ENCODE results near the gene TUBA4B.

TUBA4B gene

DNA sequence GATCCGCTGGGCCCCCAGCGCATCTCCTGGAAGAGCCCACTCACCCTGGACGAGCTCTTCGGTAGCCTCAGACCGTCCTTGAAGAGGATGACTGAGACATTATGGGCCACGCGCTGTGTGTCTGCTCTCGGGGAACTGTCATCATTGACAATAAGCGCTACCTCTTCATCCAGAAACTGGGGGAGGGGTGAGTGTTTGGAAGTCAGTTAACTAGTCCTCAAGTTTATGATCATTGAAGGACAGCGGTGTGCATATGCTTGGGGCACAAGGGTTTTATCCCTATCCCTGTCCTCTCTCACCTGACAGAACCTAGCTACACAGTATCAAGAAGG, 7.2 kb upstream of the TUBA4B start:
- Histone ChIP-seq H3K4ac (ENCODE audit: low read depth, low read length) (peak overlapping the region; percentile 81), H3K27ac (ENCODE audit: low read depth, low read length) (peak overlapping the region; percentile 42), H3K36me3 (ENCODE audit: control insufficient read depth in 1 of 2, insufficient read depth in 2 of 2, low read length in 2 of 2) (peaks cover 8 to 13% of the 10 kb centered on the region in 2 experiments), H2BK12ac (ENCODE audit: low read length) (no peak overlapping the region), H4K8ac (ENCODE audit: low read depth, low read length) (peak overlapping the region; percentile 93), H2AK5ac (ENCODE audit: low read length) (peak overlapping the region; percentile 67), H3K4me3 (ENCODE audit: low read depth, low read length) (peak overlapping the region; percentile 96), H3K79me2 (ENCODE audit: control insufficient read depth, insufficient read depth, low read length, poor library complexity) (peaks cover 4% of the 10 kb centered on the region), H4K91ac (ENCODE audit: low read depth, low read length) (peak overlapping the region; percentile 75), H3K4me2 (ENCODE audit: low read length) (peak overlapping the region; percentile 68), H2BK120ac (ENCODE audit: insufficient read depth, low read length, poor library complexity) (peak overlapping the region; percentile 50), H3K14ac (ENCODE audit: low read length) (peak overlapping the region; percentile 81), H3K23ac (ENCODE audit: low read length) (no peak overlapping the region), H2AFZ (ENCODE audit: insufficient read depth, low read length, poor library complexity) (peak overlapping the region; percentile 50), H3K18ac (ENCODE audit: low read length) (peak overlapping the region; percentile 97), H3K9ac (ENCODE audit: low read length) (peak overlapping the region; percentile 97), H3K27me3 (ENCODE audit: insufficient read depth, low read length) (no peaks in the 10 kb centered on the region), H2BK5ac (ENCODE audit: low read depth, low read length, poor library complexity) (no peak overlapping the region), H3K9me3 (ENCODE audit: insufficient read depth, low read depth, low read length) (no peaks in the 10 kb centered on the region), H3K4me1 (ENCODE audit: control insufficient read depth in 1 of 2, insufficient read depth in 2 of 2, low read length in 2 of 2) (peaks cover 12 to 17% of the 10 kb centered on the region in 2 experiments), H3K79me1 (ENCODE audit: low read length) (peaks cover 9% of the 10 kb centered on the region), H4K12ac (ENCODE audit: low read depth, low read length) (peak overlapping the region; percentile 82)
- WGBS (ENCODE audit: extremely low coverage, insufficient coverage, insufficient read length): no CpG with 5 or more reads among the region's 10 CpGs
- no peak for DNase-seq

GRCh38 chr2:219246559-219246958, 6.5 kb upstream of the TUBA4B start:
- Histone ChIP-seq H3K36me3 (ENCODE audit: control insufficient read depth in 1 of 2, insufficient read depth in 2 of 2, low read length in 2 of 2) (peaks cover 8 to 13% of the 10 kb centered on the region in 2 experiments), H3K79me1 (ENCODE audit: low read length) (peaks cover 9% of the 10 kb centered on the region), H3K27ac (ENCODE audit: low read depth, low read length) (no peak overlapping the region), H2AK5ac (ENCODE audit: low read length) (no peak overlapping the region), H2BK12ac (ENCODE audit: low read length) (no peak overlapping the region), H3K4me2 (ENCODE audit: low read length) (no peak overlapping the region), H3K4ac (ENCODE audit: low read depth, low read length) (no peak overlapping the region), H4K8ac (ENCODE audit: low read depth, low read length) (no peak overlapping the region), H3K4me1 (ENCODE audit: control insufficient read depth in 1 of 2, insufficient read depth in 2 of 2, low read length in 2 of 2) (peaks cover 12 to 17% of the 10 kb centered on the region in 2 experiments), H2BK5ac (ENCODE audit: low read depth, low read length, poor library complexity) (no peak overlapping the region), H3K18ac (ENCODE audit: low read length) (no peak overlapping the region), H3K14ac (ENCODE audit: low read length) (no peak overlapping the region), H3K23ac (ENCODE audit: low read length) (no peak overlapping the region), H4K12ac (ENCODE audit: low read depth, low read length) (no peak overlapping the region), H3K9me3 (ENCODE audit: insufficient read depth, low read depth, low read length) (peaks cover under 1% of the 10 kb centered on the region), H2BK120ac (ENCODE audit: insufficient read depth, low read length, poor library complexity) (no peak overlapping the region), H3K79me2 (ENCODE audit: control insufficient read depth, insufficient read depth, low read length, poor library complexity) (peaks cover 4% of the 10 kb centered on the region), H3K27me3 (ENCODE audit: insufficient read depth, low read length) (peaks cover 5% of the 10 kb centered on the region), H4K91ac (ENCODE audit: low read depth, low read length) (no peak overlapping the region), H2AFZ (ENCODE audit: insufficient read depth, low read length, poor library complexity) (no peak overlapping the region), H3K9ac (ENCODE audit: low read length) (no peak overlapping the region), H3K4me3 (ENCODE audit: low read depth, low read length) (no peak overlapping the region)
- DNase-seq: no peak
- no CpG with 5 or more reads among the region's 10 CpGs for WGBS (ENCODE audit: extremely low coverage, insufficient coverage, insufficient read length)

GRCh38 chr2:219247678-219248642, 5.1 kb upstream of the TUBA4B start:
- WGBS (ENCODE audit: extremely low coverage, insufficient coverage, insufficient read length): no CpG with 5 or more reads among the region's 17 CpGs
- Histone ChIP-seq H3K4me2 (ENCODE audit: low read length) (no peak overlapping the region), H4K12ac (ENCODE audit: low read depth, low read length) (no peak overlapping the region), H3K4me3 (ENCODE audit: low read depth, low read length) (no peak overlapping the region), H3K79me2 (ENCODE audit: control insufficient read depth, insufficient read depth, low read length, poor library complexity) (peaks cover 4% of the 10 kb centered on the region), H3K36me3 (ENCODE audit: control insufficient read depth in 1 of 2, insufficient read depth in 2 of 2, low read length in 2 of 2) (peaks cover 8 to 13% of the 10 kb centered on the region in 2 experiments), H3K79me1 (ENCODE audit: low read length) (peaks cover 9% of the 10 kb centered on the region), H2BK12ac (ENCODE audit: low read length) (no peak overlapping the region), H3K9me3 (ENCODE audit: insufficient read depth, low read depth, low read length) (peaks cover 6% of the 10 kb centered on the region), H3K18ac (ENCODE audit: low read length) (no peak overlapping the region), H2BK120ac (ENCODE audit: insufficient read depth, low read length, poor library complexity) (no peak overlapping the region), H3K4ac (ENCODE audit: low read depth, low read length) (no peak overlapping the region), H4K8ac (ENCODE audit: low read depth, low read length) (no peak overlapping the region), H3K9ac (ENCODE audit: low read length) (no peak overlapping the region), H3K4me1 (ENCODE audit: control insufficient read depth in 1 of 2, insufficient read depth in 2 of 2, low read length in 2 of 2) (peaks cover 12 to 19% of the 10 kb centered on the region in 2 experiments), H3K23ac (ENCODE audit: low read length) (no peak overlapping the region), H3K14ac (ENCODE audit: low read length) (no peak overlapping the region), H3K27me3 (ENCODE audit: insufficient read depth, low read length) (peaks cover 18% of the 10 kb centered on the region), H2BK5ac (ENCODE audit: low read depth, low read length, poor library complexity) (no peak overlapping the region), H2AK5ac (ENCODE audit: low read length) (no peak overlapping the region), H2AFZ (ENCODE audit: insufficient read depth, low read length, poor library complexity) (no peak overlapping the region), H4K91ac (ENCODE audit: low read depth, low read length) (no peak overlapping the region), H3K27ac (ENCODE audit: low read depth, low read length) (no peak overlapping the region)
- peak; percentile 74 to 87 for DNase-seq

- Histone ChIP-seq H2BK12ac (ENCODE audit: low read length) (no peak overlapping the region), H2AK5ac (ENCODE audit: low read length) (no peak overlapping the region)
- no CpG with 5 or more reads among the region's 2 CpGs for WGBS (ENCODE audit: extremely low coverage, insufficient coverage, insufficient read length)
Measured at GRCh38 chr2:219248845-219249202, 4.2 kb upstream of the TUBA4B start.

More at GRCh38 chr2:219248845-219249202, 4.2 kb upstream of the TUBA4B start:
- peaks cover 10% of the 10 kb centered on the region for H3K9me3 ChIP-seq (ENCODE audit: insufficient read depth, low read depth, low read length)
- H4K91ac ChIP-seq (ENCODE audit: low read depth, low read length): no peak overlapping the region
- H3K23ac ChIP-seq (ENCODE audit: low read length): no peak overlapping the region
- H3K18ac ChIP-seq (ENCODE audit: low read length): no peak overlapping the region
- H4K12ac ChIP-seq (ENCODE audit: low read depth, low read length): no peak overlapping the region
- no peak overlapping the region for H3K4ac ChIP-seq (ENCODE audit: low read depth, low read length)
- peaks cover 9% of the 10 kb centered on the region for H3K79me1 ChIP-seq (ENCODE audit: low read length)
- peaks cover 4% of the 10 kb centered on the region for H3K79me2 ChIP-seq (ENCODE audit: control insufficient read depth, insufficient read depth, low read length, poor library complexity)
- peaks cover 8 to 13% of the 10 kb centered on the region in 2 experiments for H3K36me3 ChIP-seq (ENCODE audit: control insufficient read depth in 1 of 2, insufficient read depth in 2 of 2, low read length in 2 of 2)
- no peak overlapping the region for H3K9ac ChIP-seq (ENCODE audit: low read length)
- H2BK120ac ChIP-seq (ENCODE audit: insufficient read depth, low read length, poor library complexity): no peak overlapping the region
- no peak overlapping the region for H3K27ac ChIP-seq (ENCODE audit: low read depth, low read length)
- H2BK5ac ChIP-seq (ENCODE audit: low read depth, low read length, poor library complexity): no peak overlapping the region
- H2AFZ ChIP-seq (ENCODE audit: insufficient read depth, low read length, poor library complexity): no peak overlapping the region
- H3K4me3 ChIP-seq (ENCODE audit: low read depth, low read length): no peak overlapping the region
- H4K8ac ChIP-seq (ENCODE audit: low read depth, low read length): no peak overlapping the region
- no peak for DNase-seq
- no peak overlapping the region for H3K4me2 ChIP-seq (ENCODE audit: low read length)
- H3K4me1 ChIP-seq (ENCODE audit: control insufficient read depth in 1 of 2, insufficient read depth in 2 of 2, low read length in 2 of 2): peaks cover 19 to 25% of the 10 kb centered on the region in 2 experiments
- H3K14ac ChIP-seq (ENCODE audit: low read length): no peak overlapping the region
- H3K27me3 ChIP-seq (ENCODE audit: insufficient read depth, low read length): peaks cover 26% of the 10 kb centered on the region

Measured in trophoblast cell (in vitro differentiated cells and primary cell).